NCI-H460 (cell line): Measurements from ENCODE around the gene MDC1. TPM values are rescaled to one million over a fixed set of nuclear protein-coding genes. Genes with fewer than 3 reads are reported as not detected.

Source experiments
- DNase-seq: peaks from one replicate; pipeline ENCODE4 v3.0.0-alpha.2; 2016; ENCODE audit warnings: low read depth; ENCODE audit errors: extremely low read depth
- total RNA-seq: library from RNA; depleted of rRNA; stranded (reverse); fragments of >200 nt; shearing (Covaris generic); gene quantifications from 2 replicates; pipeline ENCODE4 v1.2.3, GENCODE V29; 2014

Gene MDC1
- total RNA-seq, 1 experiment from 2014 or later = 8.4 TPM

DNA sequence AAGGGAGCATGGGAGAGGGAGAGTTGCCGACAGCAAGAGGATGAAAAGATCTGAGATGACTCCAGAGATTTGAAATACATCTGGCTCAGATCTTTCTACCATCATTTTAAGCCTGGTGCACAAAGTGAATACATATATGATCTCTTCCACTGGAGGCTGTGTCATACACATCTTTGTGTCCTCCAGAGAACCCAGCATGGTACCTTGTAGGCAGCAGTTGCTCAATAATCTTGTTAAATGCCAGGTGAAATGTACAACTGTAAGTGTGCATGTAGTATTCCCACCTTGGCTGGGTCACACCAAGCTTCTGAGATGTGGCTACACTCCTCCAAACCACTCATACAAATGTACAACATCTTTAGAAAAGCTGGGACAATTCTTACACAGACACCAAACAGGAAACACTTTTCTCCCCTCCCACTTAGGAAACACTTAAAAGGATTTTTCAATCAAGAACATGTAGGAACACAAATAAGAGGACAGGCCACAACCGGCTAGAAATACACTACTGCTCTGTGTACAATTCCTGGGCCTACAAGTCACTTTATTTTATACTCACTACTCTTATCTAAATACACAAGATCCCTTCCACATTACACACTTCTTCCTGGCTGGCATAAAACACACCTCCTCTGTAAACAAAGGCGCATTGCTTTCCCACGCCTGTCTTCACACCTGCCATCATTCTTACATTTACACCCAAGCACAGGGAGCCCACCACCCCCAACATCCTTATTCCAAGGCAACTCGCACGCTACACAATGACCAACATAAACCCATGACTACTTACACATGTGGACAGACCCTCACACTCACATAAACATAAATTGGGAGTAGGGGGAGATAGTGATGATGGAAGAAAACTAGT lies 31.1 kb upstream of the MDC1 start:
- DNase-seq = no peak

GRCh38 chr6:30747300-30747687 lies 30.2 kb upstream of the MDC1 start:
- DNase-seq = no peak

- DNase-seq = peak; percentile 88
Observed at GRCh38 chr6:30744054-30744805, 27.1 kb upstream of the MDC1 start, which contains the start of gene IER3. TSS of gene IER3 (minus strand) at chr6:30744547. CDS start at chr6:30744518, 29 bp downstream.

- no peak for DNase-seq
Observed at GRCh38 chr6:30743099-30744053, 26.3 kb upstream of the MDC1 start.

GRCh38 chr6:30742316-30743098 lies 25.4 kb upstream of the MDC1 start, which contains the start of gene FLOT1:
TSS of gene FLOT1 (minus strand) at chr6:30742687. CDS start at chr6:30742189, 498 bp downstream.
- peak; percentile 94 for DNase-seq

- no peak for DNase-seq
Observed at GRCh38 chr6:30741789-30742315, 24.8 kb upstream of the MDC1 start.

GRCh38 chr6:30741063-30741779 lies 24.1 kb upstream of the MDC1 start:
- no peak for DNase-seq

- DNase-seq = no peak
Observed at GRCh38 chr6:30740540-30740870, 23.4 kb upstream of the MDC1 start.

- no peak for DNase-seq
Observed at GRCh38 chr6:30738532-30738931, 21.5 kb upstream of the MDC1 start.

DNA sequence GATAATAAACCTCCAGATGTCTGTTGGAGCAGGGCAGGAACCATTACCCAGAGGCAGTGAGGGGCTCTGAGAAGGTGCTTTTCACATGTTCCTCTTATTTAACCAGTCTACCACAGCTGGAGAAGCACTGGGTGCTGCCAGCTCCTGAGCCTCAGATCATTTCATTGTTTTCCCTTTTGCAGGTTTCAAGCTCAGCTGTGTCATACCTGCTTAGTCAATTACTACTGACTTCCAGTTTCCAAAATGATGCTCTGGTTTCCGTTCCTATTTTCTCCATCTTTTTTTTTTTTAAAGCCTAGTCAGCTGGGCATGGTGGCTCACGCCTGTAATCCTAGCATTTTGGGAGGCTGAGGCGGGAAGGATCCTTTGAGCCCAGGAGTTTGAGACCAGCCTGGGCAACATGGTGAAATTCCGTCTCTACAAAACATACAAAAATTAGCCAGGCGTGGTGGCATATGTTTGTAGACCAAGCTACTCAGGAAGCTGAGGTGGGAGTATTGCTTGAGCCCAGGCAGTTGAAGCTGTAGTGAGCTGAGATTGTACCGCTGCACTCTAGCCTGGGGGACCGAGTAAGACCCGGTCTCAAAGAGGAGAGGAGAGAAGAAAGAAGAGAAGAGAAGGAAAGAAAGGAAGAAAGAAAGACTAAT lies 18.7 kb upstream of the MDC1 start:
- DNase-seq = no peak

DNA sequence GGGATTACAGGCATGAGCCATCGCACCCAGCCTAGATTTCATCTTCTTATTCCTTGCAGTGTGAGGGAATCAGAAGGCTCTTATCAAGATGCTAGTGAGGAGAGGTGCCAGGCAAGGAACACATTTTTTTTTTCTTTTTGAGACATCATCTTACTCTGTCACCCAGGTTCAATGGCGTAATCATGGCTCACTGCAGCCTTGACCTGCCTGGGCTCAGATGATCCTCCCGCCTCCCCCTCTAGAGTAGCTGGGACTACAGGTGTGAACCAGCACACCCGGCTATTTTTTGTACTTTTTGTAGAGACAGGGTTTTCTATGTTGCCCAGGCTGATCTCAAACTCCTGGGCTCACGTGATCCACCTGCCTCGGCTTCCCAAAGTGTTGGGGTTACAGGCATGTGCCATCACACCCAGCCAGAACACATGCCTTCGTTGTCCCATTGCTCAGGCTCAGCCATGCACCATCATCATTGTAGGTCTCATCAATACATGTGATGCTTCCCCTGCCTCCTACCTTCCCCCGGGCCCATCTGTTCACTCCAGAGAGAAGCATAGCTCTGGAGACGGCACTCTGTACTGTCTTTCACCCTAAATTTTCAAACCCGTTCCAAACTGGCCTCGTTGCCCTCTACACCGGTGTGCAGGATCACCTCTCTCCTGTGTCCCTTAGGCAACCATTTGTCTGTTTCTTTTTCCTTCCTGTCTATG lies 15.3 kb upstream of the MDC1 start:
- DNase-seq = no peak

GRCh38 chr6:30730601-30731435 lies 13.7 kb upstream of the MDC1 start:
- DNase-seq = no peak

DNA sequence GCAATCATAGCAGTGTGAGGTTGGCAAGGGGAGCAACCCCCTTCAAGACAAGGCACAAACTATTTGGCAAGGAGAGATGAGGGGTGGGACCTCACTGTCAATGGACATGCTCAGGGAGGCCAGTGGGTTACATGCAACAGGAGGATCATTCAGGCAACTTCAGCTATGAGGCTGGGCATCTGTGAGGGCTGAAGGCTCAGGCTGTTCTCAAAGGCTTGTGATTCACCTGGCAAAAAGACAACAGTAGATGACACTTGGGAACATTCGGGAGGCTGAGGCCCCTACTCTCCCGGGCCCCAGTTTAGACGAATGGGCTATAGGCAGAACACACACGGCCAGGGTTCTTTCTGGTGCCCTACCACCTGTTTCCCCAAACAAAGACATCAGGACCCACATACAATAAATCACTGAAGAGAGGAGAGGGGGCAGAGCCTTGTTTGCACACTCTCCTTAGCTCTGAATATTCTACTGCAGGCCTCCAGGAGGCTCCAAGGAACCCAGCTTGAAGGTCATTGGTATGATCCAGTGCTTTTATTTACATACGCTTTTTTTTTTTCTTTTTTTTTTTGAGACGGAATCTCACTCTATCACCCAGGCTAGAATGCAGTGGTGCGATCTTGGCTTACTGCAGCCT lies 11.0 kb upstream of the MDC1 start:
- DNase-seq = no peak

GRCh38 chr6:30726506-30727413 lies 9.7 kb upstream of the MDC1 start:
- DNase-seq = no peak

- DNase-seq = no peak
Observed at GRCh38 chr6:30725713-30726505, 8.8 kb upstream of the MDC1 start.
